ENCODE results near the gene HIBADH. TPM values are rescaled to one million over a fixed set of nuclear protein-coding genes. Genes with fewer than 3 reads are reported as not detected.

Gene HIBADH
- polyA plus RNA-seq, 2 of the 4 experiments (the other 2 are of a cell fraction): 49.5 to 118 TPM

DNA sequence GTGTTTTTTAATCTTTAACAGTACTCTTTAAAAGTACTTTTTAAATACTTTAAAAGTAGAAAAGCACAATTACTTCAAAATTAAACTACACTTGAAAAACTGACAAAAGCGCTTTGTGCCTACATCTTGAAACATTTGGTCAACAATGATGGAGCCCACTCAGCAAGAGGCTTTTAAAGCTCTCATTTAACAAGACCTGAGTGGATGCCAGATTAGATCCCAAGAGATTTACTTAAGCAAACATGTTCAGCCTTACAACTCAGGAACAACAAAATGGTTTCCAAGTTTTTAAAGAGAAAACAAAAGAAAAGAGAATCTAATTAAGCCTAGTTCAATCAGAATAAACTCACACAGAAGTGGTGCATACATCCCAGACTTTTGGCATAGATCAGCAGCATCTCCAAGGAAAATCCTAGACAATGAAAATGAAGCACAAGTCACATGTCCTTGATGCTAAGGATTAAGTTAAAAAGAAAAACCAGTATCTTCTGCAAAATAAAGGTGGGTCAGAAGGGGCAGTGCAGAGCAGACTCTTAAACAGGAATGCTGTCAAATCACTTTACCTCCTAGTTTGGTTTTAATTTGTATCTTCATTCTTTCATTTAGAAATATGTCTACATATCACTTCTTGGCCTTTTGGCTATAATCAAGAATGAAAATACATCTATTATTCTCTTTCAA lies 26.2 kb downstream of the HIBADH start:
- CTCF ChIA-PET: interaction anchor here (1.0 kb wide), 1 partner anchor 427 kb away, joined by 3 read pairs; no protein-coding TSS in a partner anchor
- H3K9me3 ChIP-seq: no peaks in the 10 kb centered on the region
- no peak for TF ChIP-seq POLR2AphosphoS2 (conservative IDR thresholded peaks at IDR 0.05; ENCODE audit: low read length)
- no peak for TF ChIP-seq ESRRA (IDR thresholded peaks at IDR 0.05; ENCODE audit: borderline replicate concordance, low read length)
- TF ChIP-seq, protein P1, sequence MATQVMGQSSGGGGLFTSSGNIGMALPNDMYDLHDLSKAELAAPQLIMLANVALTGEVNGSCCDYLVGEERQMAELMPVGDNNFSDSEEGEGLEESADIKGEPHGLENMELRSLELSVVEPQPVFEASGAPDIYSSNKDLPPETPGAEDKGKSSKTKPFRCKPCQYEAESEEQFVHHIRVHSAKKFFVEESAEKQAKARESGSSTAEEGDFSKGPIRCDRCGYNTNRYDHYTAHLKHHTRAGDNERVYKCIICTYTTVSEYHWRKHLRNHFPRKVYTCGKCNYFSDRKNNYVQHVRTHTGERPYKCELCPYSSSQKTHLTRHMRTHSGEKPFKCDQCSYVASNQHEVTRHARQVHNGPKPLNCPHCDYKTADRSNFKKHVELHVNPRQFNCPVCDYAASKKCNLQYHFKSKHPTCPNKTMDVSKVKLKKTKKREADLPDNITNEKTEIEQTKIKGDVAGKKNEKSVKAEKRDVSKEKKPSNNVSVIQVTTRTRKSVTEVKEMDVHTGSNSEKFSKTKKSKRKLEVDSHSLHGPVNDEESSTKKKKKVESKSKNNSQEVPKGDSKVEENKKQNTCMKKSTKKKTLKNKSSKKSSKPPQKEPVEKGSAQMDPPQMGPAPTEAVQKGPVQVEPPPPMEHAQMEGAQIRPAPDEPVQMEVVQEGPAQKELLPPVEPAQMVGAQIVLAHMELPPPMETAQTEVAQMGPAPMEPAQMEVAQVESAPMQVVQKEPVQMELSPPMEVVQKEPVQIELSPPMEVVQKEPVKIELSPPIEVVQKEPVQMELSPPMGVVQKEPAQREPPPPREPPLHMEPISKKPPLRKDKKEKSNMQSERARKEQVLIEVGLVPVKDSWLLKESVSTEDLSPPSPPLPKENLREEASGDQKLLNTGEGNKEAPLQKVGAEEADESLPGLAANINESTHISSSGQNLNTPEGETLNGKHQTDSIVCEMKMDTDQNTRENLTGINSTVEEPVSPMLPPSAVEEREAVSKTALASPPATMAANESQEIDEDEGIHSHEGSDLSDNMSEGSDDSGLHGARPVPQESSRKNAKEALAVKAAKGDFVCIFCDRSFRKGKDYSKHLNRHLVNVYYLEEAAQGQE (IDR thresholded peaks at IDR 0.05): no peak
- TF ChIP-seq JUN (IDR thresholded peaks at IDR 0.05): no peak
- no peak for TF ChIP-seq CEBPB (IDR thresholded peaks at IDR 0.05)
- TF ChIP-seq CHD2 (IDR thresholded peaks at IDR 0.05; ENCODE audit: low read length, partially characterized antibody): no peak
- TF ChIP-seq, protein P2, sequence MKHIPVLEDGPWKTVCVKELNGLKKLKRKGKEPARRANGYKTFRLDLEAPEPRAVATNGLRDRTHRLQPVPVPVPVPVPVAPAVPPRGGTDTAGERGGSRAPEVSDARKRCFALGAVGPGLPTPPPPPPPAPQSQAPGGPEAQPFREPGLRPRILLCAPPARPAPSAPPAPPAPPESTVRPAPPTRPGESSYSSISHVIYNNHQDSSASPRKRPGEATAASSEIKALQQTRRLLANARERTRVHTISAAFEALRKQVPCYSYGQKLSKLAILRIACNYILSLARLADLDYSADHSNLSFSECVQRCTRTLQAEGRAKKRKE (CRISPR knock-in tag; IDR thresholded peaks at IDR 0.05; ENCODE audit: low read depth): no peak
- TF ChIP-seq ZC3H11A (IDR thresholded peaks at IDR 0.05): no peak
- no peak for TF ChIP-seq NFE2L2 (conservative IDR thresholded peaks at IDR 0.05; ENCODE audit: low read length)
- no peak for TF ChIP-seq NPAS2 (CRISPR knock-in tag; IDR thresholded peaks at IDR 0.05; ENCODE audit: borderline replicate concordance)
- TF ChIP-seq RAD21 (conservative IDR thresholded peaks at IDR 0.05 in 1 of 2, IDR thresholded peaks at IDR 0.05 in 1 of 2): no peak
- TF ChIP-seq SREBF2 (IDR thresholded peaks at IDR 0.05): no peak
- TF ChIP-seq SMC3 (IDR thresholded peaks at IDR 0.05): no peak
- no peak for TF ChIP-seq PHF8 (IDR thresholded peaks at IDR 0.05; ENCODE audit: borderline replicate concordance, low read depth)
- TF ChIP-seq EP300 (IDR thresholded peaks at IDR 0.05): no peak
- FAIRE-seq (no peak), ATAC-seq (no peak), DNase-seq (ENCODE audit: low read depth in 1 of 2, low spot score in 1 of 2) (no peak)
- no peak overlapping the region for H3K27ac ChIP-seq
- H3K4me2 ChIP-seq: no peak overlapping the region
- H3K4me3 ChIP-seq: no peak overlapping the region
- 94% methylated on average over 1 of the region's 1 CpG for WGBS (ENCODE audit: missing lambda C conversion rate)
- peaks cover 28% of the 10 kb centered on the region for H3K4me1 ChIP-seq
- POLR2A ChIA-PET: no interaction called here

DNA sequence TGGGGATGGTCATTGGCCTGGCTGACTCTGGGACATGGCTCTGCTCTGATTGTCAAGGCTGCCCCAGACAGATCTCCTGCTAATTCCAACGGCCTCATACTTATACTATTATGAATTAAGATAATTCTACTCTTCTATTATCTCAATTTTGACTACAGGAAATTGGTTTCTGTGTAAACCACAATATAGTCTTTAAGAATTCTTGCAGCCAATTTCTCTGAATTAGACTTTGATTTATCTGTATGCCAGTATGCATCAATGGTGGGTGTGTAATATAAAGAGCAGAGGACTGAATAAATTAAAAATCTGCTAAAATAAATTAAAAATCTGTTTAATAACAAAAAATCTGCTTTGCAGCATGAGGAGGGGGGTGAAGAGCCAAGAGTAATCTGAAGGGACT lies 27.0 kb downstream of the HIBADH start:
- ATAC-seq (no peak), DNase-seq (ENCODE audit: low read depth in 1 of 2, low spot score in 1 of 2) (no peak), FAIRE-seq (no peak)
- WGBS (ENCODE audit: missing lambda C conversion rate): 59% methylated on average over 1 of the region's 1 CpG
- peak overlapping the region in 1 of 2 experiments; percentile 36; a peak in 1 of 6 replicates for H3K27ac ChIP-seq
- CTCF ChIA-PET: interaction anchor here (1.3 kb wide), 1 partner anchor 139 kb away, joined by 3 read pairs; no protein-coding TSS in a partner anchor
- no peak for TF ChIP-seq TFCP2L1 (CRISPR knock-in tag; IDR thresholded peaks at IDR 0.05)
- no peak for TF ChIP-seq HOXA7 (CRISPR knock-in tag; IDR thresholded peaks at IDR 0.05)
- TF ChIP-seq POLR2AphosphoS2 (conservative IDR thresholded peaks at IDR 0.05; ENCODE audit: low read length): no peak
- no peak for TF ChIP-seq HEYL (CRISPR knock-in tag; IDR thresholded peaks at IDR 0.05)
- TF ChIP-seq, protein P3, sequence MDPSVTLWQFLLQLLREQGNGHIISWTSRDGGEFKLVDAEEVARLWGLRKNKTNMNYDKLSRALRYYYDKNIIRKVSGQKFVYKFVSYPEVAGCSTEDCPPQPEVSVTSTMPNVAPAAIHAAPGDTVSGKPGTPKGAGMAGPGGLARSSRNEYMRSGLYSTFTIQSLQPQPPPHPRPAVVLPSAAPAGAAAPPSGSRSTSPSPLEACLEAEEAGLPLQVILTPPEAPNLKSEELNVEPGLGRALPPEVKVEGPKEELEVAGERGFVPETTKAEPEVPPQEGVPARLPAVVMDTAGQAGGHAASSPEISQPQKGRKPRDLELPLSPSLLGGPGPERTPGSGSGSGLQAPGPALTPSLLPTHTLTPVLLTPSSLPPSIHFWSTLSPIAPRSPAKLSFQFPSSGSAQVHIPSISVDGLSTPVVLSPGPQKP (IDR thresholded peaks at IDR 0.05; ENCODE audit: low read depth, low read length): no peak
- TF ChIP-seq, protein P4, sequence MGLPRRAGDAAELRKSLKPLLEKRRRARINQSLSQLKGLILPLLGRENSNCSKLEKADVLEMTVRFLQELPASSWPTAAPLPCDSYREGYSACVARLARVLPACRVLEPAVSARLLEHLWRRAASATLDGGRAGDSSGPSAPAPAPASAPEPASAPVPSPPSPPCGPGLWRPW (IDR thresholded peaks at IDR 0.05): no peak
- TF ChIP-seq RARB (CRISPR knock-in tag; IDR thresholded peaks at IDR 0.05): no peak
- no peak for TF ChIP-seq ESRRA (IDR thresholded peaks at IDR 0.05; ENCODE audit: borderline replicate concordance, low read length)
- TF ChIP-seq KDM1A (IDR thresholded peaks at IDR 0.05; ENCODE audit: low read depth): no peak
- no peak for TF ChIP-seq JUNB (IDR thresholded peaks at IDR 0.05)
- peaks cover 24% of the 10 kb centered on the region for H3K4me1 ChIP-seq
- POLR2A ChIA-PET: no interaction called here
- H3K4me2 ChIP-seq: no peak overlapping the region
- H3K9me3 ChIP-seq: no peaks in the 10 kb centered on the region
- no peak overlapping the region for H3K4me3 ChIP-seq

Measured in A549 (cell line).